Hematopoietic multipotent progenitor cell treated with erythropoietin and hydrocortisone succinate and interleukin-3 and kit ligand, for 17 days (in vitro differentiated cells): Measurements from ENCODE around the gene KRT5.

ENCODE experiments used
- DNase-seq: peaks from one replicate; pipeline ENCODE4 v3.0.0-alpha.2; 2015; ENCODE audit warnings: low spot score

KRT5 gene

GRCh38 chr12:52519826-52520662 lies at the start of gene KRT5:
Gene KRT5, minus strand, starts transcription at chr12:52520394. Its CDS starts 98 bp downstream, at chr12:52520296.
- DNase-seq, result no peak

- DNase-seq, result no peak
Observed at GRCh38 chr12:52568111-52568510, 47.9 kb upstream of the KRT5 start.

- no peak for DNase-seq
Observed at GRCh38 chr12:52566847-52567291, 46.7 kb upstream of the KRT5 start.

- no peak for DNase-seq
Observed at GRCh38 chr12:52564582-52564981, 44.4 kb upstream of the KRT5 start.

- DNase-seq, result no peak
Observed at GRCh38 chr12:52561880-52562449, 41.8 kb upstream of the KRT5 start.

GRCh38 chr12:52559979-52560378 lies 39.8 kb upstream of the KRT5 start:
- DNase-seq, result no peak

- no peak for DNase-seq
Observed at GRCh38 chr12:52558781-52559445, 38.7 kb upstream of the KRT5 start.

- no peak for DNase-seq
Observed at GRCh38 chr12:52557476-52557875, 37.3 kb upstream of the KRT5 start.

- no peak for DNase-seq
Observed at GRCh38 chr12:52555577-52555976, 35.4 kb upstream of the KRT5 start.

- DNase-seq, result no peak
Observed at GRCh38 chr12:52552681-52553195, 32.5 kb upstream of the KRT5 start, which contains the start of gene KRT71. Gene KRT71, minus strand, starts transcription at chr12:52553145. Its CDS starts 68 bp downstream, at chr12:52553077.

- no peak for DNase-seq
Observed at GRCh38 chr12:52552055-52552454, 31.9 kb upstream of the KRT5 start.

- DNase-seq, result no peak
Observed at GRCh38 chr12:52551216-52551865, 31.1 kb upstream of the KRT5 start.

- DNase-seq, result no peak
Observed at GRCh38 chr12:52546126-52546525, 25.9 kb upstream of the KRT5 start.

- no peak for DNase-seq
Observed at GRCh38 chr12:52543985-52544883, 24.0 kb upstream of the KRT5 start.

GRCh38 chr12:52542785-52543318 lies 22.7 kb upstream of the KRT5 start:
- DNase-seq, result no peak

- DNase-seq, result no peak
Observed at GRCh38 chr12:52542157-52542556, 22.0 kb upstream of the KRT5 start.

GRCh38 chr12:52541709-52542108 lies 21.5 kb upstream of the KRT5 start:
- DNase-seq, result no peak

GRCh38 chr12:52540531-52540930 lies 20.3 kb upstream of the KRT5 start:
- no peak for DNase-seq

GRCh38 chr12:52539821-52540173 lies 19.6 kb upstream of the KRT5 start:
- no peak for DNase-seq

- DNase-seq, result no peak
Observed at GRCh38 chr12:52539083-52539820, 19.1 kb upstream of the KRT5 start.
